Keratinocyte (primary cell): ENCODE measurements around the gene KCNK5.

Experiments
- EZH2 ChIP-seq: IDR thresholded peaks from one replicate; pipeline ENCODE4 v1.6.1; 2012; ENCODE audit warnings: inconsistent platforms, mild to moderate bottlenecking, low read length, moderate library complexity
- TF ChIP-seq, protein P1 (sequence below), 3 experiments: IDR thresholded peaks in 1 of 3; conservative IDR thresholded peaks in 1 of 3; optimal IDR thresholded peaks in 1 of 3; 2 replicates in 2 of 3; 3 replicates in 1 of 3; pipeline versions ENCODE3 to v1.5.1; 2011; ENCODE audit warnings: low read length in 3 of 3, mild to moderate bottlenecking in 3 of 3, moderate library complexity in 2 of 3, control low read depth in 1 of 3, inconsistent platforms in 1 of 3; ENCODE audit not compliant: insufficient read depth in 2 of 3; ENCODE audit errors: extremely low read depth in 1 of 3

- TF ChIP-seq, protein P1, sequence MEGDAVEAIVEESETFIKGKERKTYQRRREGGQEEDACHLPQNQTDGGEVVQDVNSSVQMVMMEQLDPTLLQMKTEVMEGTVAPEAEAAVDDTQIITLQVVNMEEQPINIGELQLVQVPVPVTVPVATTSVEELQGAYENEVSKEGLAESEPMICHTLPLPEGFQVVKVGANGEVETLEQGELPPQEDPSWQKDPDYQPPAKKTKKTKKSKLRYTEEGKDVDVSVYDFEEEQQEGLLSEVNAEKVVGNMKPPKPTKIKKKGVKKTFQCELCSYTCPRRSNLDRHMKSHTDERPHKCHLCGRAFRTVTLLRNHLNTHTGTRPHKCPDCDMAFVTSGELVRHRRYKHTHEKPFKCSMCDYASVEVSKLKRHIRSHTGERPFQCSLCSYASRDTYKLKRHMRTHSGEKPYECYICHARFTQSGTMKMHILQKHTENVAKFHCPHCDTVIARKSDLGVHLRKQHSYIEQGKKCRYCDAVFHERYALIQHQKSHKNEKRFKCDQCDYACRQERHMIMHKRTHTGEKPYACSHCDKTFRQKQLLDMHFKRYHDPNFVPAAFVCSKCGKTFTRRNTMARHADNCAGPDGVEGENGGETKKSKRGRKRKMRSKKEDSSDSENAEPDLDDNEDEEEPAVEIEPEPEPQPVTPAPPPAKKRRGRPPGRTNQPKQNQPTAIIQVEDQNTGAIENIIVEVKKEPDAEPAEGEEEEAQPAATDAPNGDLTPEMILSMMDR (optimal IDR thresholded peaks at IDR 0.05 in 1 of 3, IDR thresholded peaks at IDR 0.05 in 1 of 3, conservative IDR thresholded peaks at IDR 0.05 in 1 of 3; ENCODE audit: extremely low read depth in 1 of 3, insufficient read depth in 2 of 3, low read length in 3 of 3) = no peak
- no peak for TF ChIP-seq EZH2
These were observed 41.2 kb downstream of the KCNK5 start for GRCh38 chr6:39188098-39188450.
